ENCODE data around the gene NOL9.

NOL9 gene

GRCh38 chr1:6496890-6497214 is 57.5 kb downstream of the NOL9 start:
- Histone ChIP-seq H3K27ac (ENCODE audit: low read depth, low read length) (no peak overlapping the region), H3K27me3 (ENCODE audit: insufficient read depth, low read length) (no peaks in the 10 kb centered on the region), H2BK120ac (ENCODE audit: insufficient read depth, low read length, poor library complexity) (peak overlapping the region; percentile 69), H4K91ac (ENCODE audit: low read depth, low read length) (peak overlapping the region; percentile 77), H2AK5ac (ENCODE audit: low read length) (peak overlapping the region; percentile 34), H2BK12ac (ENCODE audit: low read length) (no peak overlapping the region), H4K12ac (ENCODE audit: low read depth, low read length) (no peak overlapping the region), H4K8ac (ENCODE audit: low read depth, low read length) (peak overlapping the region; percentile 41), H3K36me3 (ENCODE audit: control insufficient read depth in 1 of 2, insufficient read depth in 2 of 2, low read length in 2 of 2) (peaks cover 5 to 10% of the 10 kb centered on the region in 2 experiments), H2AFZ (ENCODE audit: insufficient read depth, low read length, poor library complexity) (no peak overlapping the region), H3K18ac (ENCODE audit: low read length) (peak overlapping the region; percentile 68), H3K4me3 (ENCODE audit: low read depth, low read length) (peak overlapping the region; percentile 80), H3K79me1 (ENCODE audit: low read length) (peaks cover 16% of the 10 kb centered on the region), H3K23ac (ENCODE audit: low read length) (no peak overlapping the region), H3K79me2 (ENCODE audit: control insufficient read depth, insufficient read depth, low read length, poor library complexity) (peaks cover 9% of the 10 kb centered on the region), H3K4ac (ENCODE audit: low read depth, low read length) (no peak overlapping the region), H3K9me3 (ENCODE audit: insufficient read depth, low read depth, low read length) (peaks cover 2% of the 10 kb centered on the region), H3K4me1 (ENCODE audit: control insufficient read depth in 1 of 2, insufficient read depth in 2 of 2, low read length in 2 of 2) (peaks cover 25 to 36% of the 10 kb centered on the region in 2 experiments), H2BK5ac (ENCODE audit: low read depth, low read length, poor library complexity) (peak overlapping the region; percentile 33), H3K9ac (ENCODE audit: low read length) (peak overlapping the region; percentile 83), H3K4me2 (ENCODE audit: low read length) (peak overlapping the region; percentile 93), H3K14ac (ENCODE audit: low read length) (peak overlapping the region; percentile 54)
- no CpG with 5 or more reads among the region's 21 CpGs for WGBS (ENCODE audit: extremely low coverage, insufficient coverage, insufficient read length)
- no peak for DNase-seq

- no CpG with 5 or more reads among the region's 13 CpGs for WGBS (ENCODE audit: extremely low coverage, insufficient coverage, insufficient read length)
- no peak overlapping the region for H3K27ac ChIP-seq (ENCODE audit: low read depth, low read length)
- peaks cover 30 to 39% of the 10 kb centered on the region in 2 experiments for H3K4me1 ChIP-seq (ENCODE audit: control insufficient read depth in 1 of 2, insufficient read depth in 2 of 2, low read length in 2 of 2)
- peak overlapping the region; percentile 6 for H2BK120ac ChIP-seq (ENCODE audit: insufficient read depth, low read length, poor library complexity)
- H3K79me1 ChIP-seq (ENCODE audit: low read length) = peaks cover 19% of the 10 kb centered on the region
- H3K14ac ChIP-seq (ENCODE audit: low read length) = peak overlapping the region; percentile 16
- peak overlapping the region; percentile 2 for H4K91ac ChIP-seq (ENCODE audit: low read depth, low read length)
- peaks cover 9% of the 10 kb centered on the region for H3K79me2 ChIP-seq (ENCODE audit: control insufficient read depth, insufficient read depth, low read length, poor library complexity)
- peak overlapping the region; percentile 5 for H3K18ac ChIP-seq (ENCODE audit: low read length)
- no peak overlapping the region for H3K23ac ChIP-seq (ENCODE audit: low read length)
- H3K4ac ChIP-seq (ENCODE audit: low read depth, low read length) = no peak overlapping the region
- H2BK5ac ChIP-seq (ENCODE audit: low read depth, low read length, poor library complexity) = no peak overlapping the region
- no peak overlapping the region for H4K8ac ChIP-seq (ENCODE audit: low read depth, low read length)
- no peaks in the 10 kb centered on the region for H3K27me3 ChIP-seq (ENCODE audit: insufficient read depth, low read length)
- no peak overlapping the region for H2AK5ac ChIP-seq (ENCODE audit: low read length)
- no peak for DNase-seq
- peak overlapping the region; percentile 36 for H3K9ac ChIP-seq (ENCODE audit: low read length)
- no peak overlapping the region for H2BK12ac ChIP-seq (ENCODE audit: low read length)
- H3K4me2 ChIP-seq (ENCODE audit: low read length) = peak overlapping the region; percentile 93
- no peak overlapping the region for H2AFZ ChIP-seq (ENCODE audit: insufficient read depth, low read length, poor library complexity)
- H3K4me3 ChIP-seq (ENCODE audit: low read depth, low read length) = peak overlapping the region; percentile 55
- peaks cover 2% of the 10 kb centered on the region for H3K9me3 ChIP-seq (ENCODE audit: insufficient read depth, low read depth, low read length)
- peak overlapping the region; percentile 9 for H4K12ac ChIP-seq (ENCODE audit: low read depth, low read length)
- peaks cover 5 to 10% of the 10 kb centered on the region in 2 experiments for H3K36me3 ChIP-seq (ENCODE audit: control insufficient read depth in 1 of 2, insufficient read depth in 2 of 2, low read length in 2 of 2)
Observed at GRCh38 chr1:6496365-6496721, 58.0 kb downstream of the NOL9 start.

- Histone ChIP-seq H2BK5ac (ENCODE audit: low read depth, low read length, poor library complexity) (no peak overlapping the region), H2AK5ac (ENCODE audit: low read length) (no peak overlapping the region), H4K91ac (ENCODE audit: low read depth, low read length) (no peak overlapping the region), H4K8ac (ENCODE audit: low read depth, low read length) (no peak overlapping the region), H3K23ac (ENCODE audit: low read length) (no peak overlapping the region), H3K4ac (ENCODE audit: low read depth, low read length) (no peak overlapping the region), H3K4me1 (ENCODE audit: control insufficient read depth in 1 of 2, insufficient read depth in 2 of 2, low read length in 2 of 2) (peaks cover 34 to 42% of the 10 kb centered on the region in 2 experiments), H4K12ac (ENCODE audit: low read depth, low read length) (no peak overlapping the region), H3K9ac (ENCODE audit: low read length) (peak overlapping the region; percentile 36), H3K4me3 (ENCODE audit: low read depth, low read length) (peak overlapping the region; percentile 55), H3K27me3 (ENCODE audit: insufficient read depth, low read length) (no peaks in the 10 kb centered on the region), H3K36me3 (ENCODE audit: control insufficient read depth in 1 of 2, insufficient read depth in 2 of 2, low read length in 2 of 2) (peaks cover 5 to 10% of the 10 kb centered on the region in 2 experiments), H3K27ac (ENCODE audit: low read depth, low read length) (no peak overlapping the region), H3K9me3 (ENCODE audit: insufficient read depth, low read depth, low read length) (peaks cover 2% of the 10 kb centered on the region), H3K79me2 (ENCODE audit: control insufficient read depth, insufficient read depth, low read length, poor library complexity) (peaks cover 13% of the 10 kb centered on the region), H3K14ac (ENCODE audit: low read length) (no peak overlapping the region), H2AFZ (ENCODE audit: insufficient read depth, low read length, poor library complexity) (no peak overlapping the region), H2BK120ac (ENCODE audit: insufficient read depth, low read length, poor library complexity) (no peak overlapping the region), H3K79me1 (ENCODE audit: low read length) (peaks cover 24% of the 10 kb centered on the region), H3K18ac (ENCODE audit: low read length) (peak overlapping the region; percentile 17), H3K4me2 (ENCODE audit: low read length) (peak overlapping the region; percentile 93), H2BK12ac (ENCODE audit: low read length) (no peak overlapping the region)
- WGBS (ENCODE audit: extremely low coverage, insufficient coverage, insufficient read length) = no CpG with 5 or more reads among the region's 14 CpGs
- DNase-seq = no peak
Observed at GRCh38 chr1:6495540-6496364, 58.6 kb downstream of the NOL9 start.

- Histone ChIP-seq H2AFZ (ENCODE audit: insufficient read depth, low read length, poor library complexity) (no peak overlapping the region), H4K12ac (ENCODE audit: low read depth, low read length) (no peak overlapping the region), H3K23ac (ENCODE audit: low read length) (no peak overlapping the region), H2BK120ac (ENCODE audit: insufficient read depth, low read length, poor library complexity) (no peak overlapping the region), H3K9ac (ENCODE audit: low read length) (no peak overlapping the region), H3K79me2 (ENCODE audit: control insufficient read depth, insufficient read depth, low read length, poor library complexity) (peaks cover 17% of the 10 kb centered on the region), H3K4me2 (ENCODE audit: low read length) (no peak overlapping the region), H3K14ac (ENCODE audit: low read length) (no peak overlapping the region), H3K4ac (ENCODE audit: low read depth, low read length) (no peak overlapping the region), H3K18ac (ENCODE audit: low read length) (no peak overlapping the region), H3K27ac (ENCODE audit: low read depth, low read length) (no peak overlapping the region), H2AK5ac (ENCODE audit: low read length) (no peak overlapping the region), H2BK5ac (ENCODE audit: low read depth, low read length, poor library complexity) (no peak overlapping the region), H3K36me3 (ENCODE audit: control insufficient read depth in 1 of 2, insufficient read depth in 2 of 2, low read length in 2 of 2) (peaks cover 5 to 10% of the 10 kb centered on the region in 2 experiments), H3K4me3 (ENCODE audit: low read depth, low read length) (no peak overlapping the region), H2BK12ac (ENCODE audit: low read length) (no peak overlapping the region), H3K4me1 (ENCODE audit: control insufficient read depth in 1 of 2, insufficient read depth in 2 of 2, low read length in 2 of 2) (peaks cover 29 to 39% of the 10 kb centered on the region in 2 experiments), H4K8ac (ENCODE audit: low read depth, low read length) (no peak overlapping the region), H3K79me1 (ENCODE audit: low read length) (peaks cover 28% of the 10 kb centered on the region), H4K91ac (ENCODE audit: low read depth, low read length) (no peak overlapping the region), H3K27me3 (ENCODE audit: insufficient read depth, low read length) (no peaks in the 10 kb centered on the region), H3K9me3 (ENCODE audit: insufficient read depth, low read depth, low read length) (peaks cover 2% of the 10 kb centered on the region)
- no CpG with 5 or more reads among the region's 13 CpGs for WGBS (ENCODE audit: extremely low coverage, insufficient coverage, insufficient read length)
- no peak for DNase-seq
Observed at GRCh38 chr1:6495041-6495441, 59.3 kb downstream of the NOL9 start.

Measured in trophoblast cell (in vitro differentiated cells and primary cell).